SH-SY5Y (cell line): ENCODE results near the gene MTFP1.

Source experiments
- GATA2 ChIP-seq: IDR thresholded peaks from 2 replicates; pipeline ENCODE4 v1.6.1; 2011; ENCODE audit warnings: mild to moderate bottlenecking, low read depth, low read length
- GATA3 ChIP-seq: IDR thresholded peaks from 2 replicates; pipeline ENCODE4 v1.6.1; 2011; ENCODE audit warnings: low read depth, mild to moderate bottlenecking, low read length, moderate library complexity

DNA sequence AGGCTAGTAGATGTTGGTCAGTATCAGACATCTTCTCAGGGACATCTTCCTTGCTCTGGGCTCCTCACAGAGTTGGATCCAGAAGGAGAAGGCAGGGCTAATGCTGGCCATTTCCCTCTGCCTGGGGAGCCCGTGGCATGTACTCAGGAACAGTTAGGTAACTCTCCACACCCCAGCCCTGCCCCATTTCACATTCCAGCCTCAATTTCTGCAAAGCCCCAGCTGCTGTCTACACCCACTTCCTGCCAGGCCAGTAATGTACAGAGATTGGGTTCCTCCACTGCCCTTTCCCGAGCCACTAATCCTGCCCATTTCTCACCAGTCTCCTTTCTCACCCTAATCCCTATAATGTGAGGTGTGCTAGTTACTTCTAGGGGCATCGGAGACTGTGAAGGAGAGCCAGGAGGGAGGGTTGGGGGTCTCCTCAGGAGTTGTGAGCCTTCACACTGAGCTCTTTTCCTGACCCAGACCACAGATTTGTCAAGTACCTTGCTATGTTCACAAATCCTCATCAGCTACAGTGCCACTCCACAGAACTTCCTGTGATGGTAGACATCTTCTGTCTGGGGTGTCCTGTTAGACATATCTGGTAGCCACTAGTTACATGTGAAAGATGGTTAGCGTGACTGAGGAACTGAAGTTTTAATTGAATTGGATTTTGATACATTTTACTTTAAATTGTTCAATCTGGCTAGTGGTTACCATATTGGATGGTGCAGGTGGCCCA lies 47.6 kb downstream of the MTFP1 start:
- no peak for TF ChIP-seq GATA3
- no peak for TF ChIP-seq GATA2
